ENCODE measurements around the gene ATP2B3.

The ATP2B3 gene

GRCh38 chrX:153551135-153551534, 33.7 kb downstream of the ATP2B3 start:
- no peak overlapping the region for H2AFZ ChIP-seq (ENCODE audit: low read length)
- H3K4me2 ChIP-seq (ENCODE audit: low read length) = no peak overlapping the region
- H3K9me2 ChIP-seq (ENCODE audit: low read depth, low read length) = no peaks in the 10 kb centered on the region
- no peaks in the 10 kb centered on the region for H3F3A ChIP-seq (ENCODE audit: insufficient read depth, low read length)
- H3K4me1 ChIP-seq (ENCODE audit: insufficient read depth, low read length, severe bottlenecking) = no peaks in the 10 kb centered on the region
- TF ChIP-seq CTCF (IDR thresholded peaks at IDR 0.05; ENCODE audit: low read length) (no peak), EZH2 (IDR thresholded peaks at IDR 0.05; ENCODE audit: borderline replicate concordance, low read length) (no peak)
- H3K79me2 ChIP-seq (ENCODE audit: insufficient read depth, low read length) = no peaks in the 10 kb centered on the region
- H3K9ac ChIP-seq (ENCODE audit: low read length) = no peak overlapping the region
- H3K4me3 ChIP-seq (ENCODE audit: low read depth, low read length, poor library complexity, severe bottlenecking) = no peak overlapping the region
- H3K27ac ChIP-seq (ENCODE audit: low read depth, low read length, poor library complexity, severe bottlenecking) = no peak overlapping the region
- no peaks in the 10 kb centered on the region for H3K36me3 ChIP-seq (ENCODE audit: insufficient read depth, low read length)
- no peaks in the 10 kb centered on the region for H3K9me3 ChIP-seq (ENCODE audit: low read length)
- no peaks in the 10 kb centered on the region for H4K20me1 ChIP-seq (ENCODE audit: insufficient read depth, low read length)
- H3K27me3 ChIP-seq (ENCODE audit: insufficient read depth, low read length) = no peaks in the 10 kb centered on the region

GRCh38 chrX:153554519-153555167, 37.2 kb downstream of the ATP2B3 start:
- Histone ChIP-seq H3K4me1 (ENCODE audit: insufficient read depth, low read length, severe bottlenecking) (no peaks in the 10 kb centered on the region), H3K9me3 (ENCODE audit: low read length) (no peaks in the 10 kb centered on the region), H3K36me3 (ENCODE audit: insufficient read depth, low read length) (no peaks in the 10 kb centered on the region), H3K79me2 (ENCODE audit: insufficient read depth, low read length) (no peaks in the 10 kb centered on the region), H2AFZ (ENCODE audit: low read length) (no peak overlapping the region), H3K27me3 (ENCODE audit: insufficient read depth, low read length) (no peaks in the 10 kb centered on the region), H3K27ac (ENCODE audit: low read depth, low read length, poor library complexity, severe bottlenecking) (no peak overlapping the region), H3K9me2 (ENCODE audit: low read depth, low read length) (no peaks in the 10 kb centered on the region), H3F3A (ENCODE audit: insufficient read depth, low read length) (no peaks in the 10 kb centered on the region), H3K9ac (ENCODE audit: low read length) (no peak overlapping the region), H3K4me3 (ENCODE audit: low read depth, low read length, poor library complexity, severe bottlenecking) (no peak overlapping the region), H4K20me1 (ENCODE audit: insufficient read depth, low read length) (no peaks in the 10 kb centered on the region), H3K4me2 (ENCODE audit: low read length) (no peak overlapping the region)
- TF ChIP-seq EZH2 (IDR thresholded peaks at IDR 0.05; ENCODE audit: borderline replicate concordance, low read length) = no peak
- peak; percentile 58 for TF ChIP-seq CTCF (IDR thresholded peaks at IDR 0.05; ENCODE audit: low read length)

GRCh38 chrX:153556767-153557166, 39.3 kb downstream of the ATP2B3 start:
- TF ChIP-seq CTCF (IDR thresholded peaks at IDR 0.05; ENCODE audit: low read length) = no peak
- no peak for TF ChIP-seq EZH2 (IDR thresholded peaks at IDR 0.05; ENCODE audit: borderline replicate concordance, low read length)

More at GRCh38 chrX:153556767-153557166, 39.3 kb downstream of the ATP2B3 start:
- Histone ChIP-seq H4K20me1 (ENCODE audit: insufficient read depth, low read length) (no peaks in the 10 kb centered on the region), H3F3A (ENCODE audit: insufficient read depth, low read length) (no peaks in the 10 kb centered on the region), H3K4me2 (ENCODE audit: low read length) (no peak overlapping the region), H3K4me3 (ENCODE audit: low read depth, low read length, poor library complexity, severe bottlenecking) (no peak overlapping the region), H3K79me2 (ENCODE audit: insufficient read depth, low read length) (no peaks in the 10 kb centered on the region), H3K27ac (ENCODE audit: low read depth, low read length, poor library complexity, severe bottlenecking) (no peak overlapping the region), H3K4me1 (ENCODE audit: insufficient read depth, low read length, severe bottlenecking) (no peaks in the 10 kb centered on the region), H3K9me2 (ENCODE audit: low read depth, low read length) (no peaks in the 10 kb centered on the region), H3K36me3 (ENCODE audit: insufficient read depth, low read length) (no peaks in the 10 kb centered on the region), H2AFZ (ENCODE audit: low read length) (no peak overlapping the region), H3K27me3 (ENCODE audit: insufficient read depth, low read length) (no peaks in the 10 kb centered on the region), H3K9ac (ENCODE audit: low read length) (no peak overlapping the region), H3K9me3 (ENCODE audit: low read length) (no peaks in the 10 kb centered on the region)

Data from OCI-LY1 (cell line).